Glutamatergic neuron (in vitro differentiated cells): ENCODE results near the gene ROBO1. TPM values are rescaled to one million over a fixed set of nuclear protein-coding genes. Genes with fewer than 3 reads are reported as not detected.

Experiments
- DNase-seq: peaks from one replicate; pipeline ENCODE4 v3.0.0; 2022
- H3K27ac Mint-ChIP-seq: one replicate; pipeline ENCODE4 v1.8.0; 2020; ENCODE audit warnings: mild to moderate bottlenecking, mixed read lengths, inconsistent platforms; ENCODE audit not compliant: unreplicated experiment
- H3K27me3 Mint-ChIP-seq: one replicate; pipeline ENCODE4 v1.8.0; 2020; ENCODE audit warnings: mild to moderate bottlenecking, moderate library complexity, mixed read lengths, inconsistent platforms; ENCODE audit not compliant: unreplicated experiment
- H3K36me3 Mint-ChIP-seq: one replicate; pipeline ENCODE4 v1.8.0; 2020; ENCODE audit warnings: mild to moderate bottlenecking, mixed read lengths, inconsistent platforms; ENCODE audit not compliant: unreplicated experiment
- H3K4me1 Mint-ChIP-seq: one replicate; pipeline ENCODE4 v1.8.0; 2020; ENCODE audit warnings: mild to moderate bottlenecking, low read depth, mixed read lengths, inconsistent platforms; ENCODE audit not compliant: unreplicated experiment
- H3K4me3 Mint-ChIP-seq: one replicate; pipeline ENCODE4 v1.8.0; 2020; ENCODE audit warnings: mild to moderate bottlenecking, mixed read lengths, inconsistent platforms; ENCODE audit not compliant: unreplicated experiment
- H3K9me3 Mint-ChIP-seq: one replicate; pipeline ENCODE4 v1.8.0; 2020; ENCODE audit warnings: mild to moderate bottlenecking, moderate library complexity, mixed read lengths, inconsistent platforms; ENCODE audit not compliant: unreplicated experiment
- CTCF ChIP-seq: fragments of 200-600 bp; sonication (generic); IDR thresholded peaks from one replicate; pipeline ENCODE4 v1.5.0; 2021; ENCODE audit not compliant: partially characterized antibody, unreplicated experiment
- total RNA-seq: library from RNA; stranded (reverse); fragmentation: NEBNext Ultra II Directional; extraction: Animal tissue kit (Norgen Biotek cat#: 25700); gene quantifications from one replicate; pipeline ENCODE4 v1.2.1, GENCODE V29; 2021; ENCODE audit not compliant: unreplicated experiment

The ROBO1 gene
- total RNA-seq, 1 donor from 2014 or later = 505 TPM

GRCh38 chr3:78589778-78590177, 1178.0 kb downstream of the ROBO1 start:
- no peak for TF ChIP-seq CTCF
- peaks cover 4% of the 10 kb centered on the region for H3K36me3 Mint-ChIP-seq
- peaks cover 5% of the 10 kb centered on the region for H3K9me3 Mint-ChIP-seq
- DNase-seq = no peak
- H3K27ac Mint-ChIP-seq = no peak overlapping the region
- no peaks in the 10 kb centered on the region for H3K27me3 Mint-ChIP-seq
- H3K4me1 Mint-ChIP-seq = peaks cover 5% of the 10 kb centered on the region
- H3K4me3 Mint-ChIP-seq = no peak overlapping the region

- no peak for DNase-seq
- H3K27me3 Mint-ChIP-seq = no peaks in the 10 kb centered on the region
- TF ChIP-seq CTCF = no peak
- no peak overlapping the region for H3K27ac Mint-ChIP-seq
- H3K9me3 Mint-ChIP-seq = peaks cover 9% of the 10 kb centered on the region
- H3K36me3 Mint-ChIP-seq = peaks cover 6% of the 10 kb centered on the region
- no peak overlapping the region for H3K4me3 Mint-ChIP-seq
- H3K4me1 Mint-ChIP-seq = peaks cover 5% of the 10 kb centered on the region
Observed at GRCh38 chr3:78588906-78589621, 1178.7 kb downstream of the ROBO1 start.

- peaks cover 7% of the 10 kb centered on the region for H3K9me3 Mint-ChIP-seq
- no peak for TF ChIP-seq CTCF
- H3K27me3 Mint-ChIP-seq = no peaks in the 10 kb centered on the region
- H3K36me3 Mint-ChIP-seq = peaks cover 6% of the 10 kb centered on the region
- no peak overlapping the region for H3K4me3 Mint-ChIP-seq
- no peak for DNase-seq
- H3K4me1 Mint-ChIP-seq = no peaks in the 10 kb centered on the region
- no peak overlapping the region for H3K27ac Mint-ChIP-seq
Observed at GRCh38 chr3:78580681-78581080, 1187.1 kb downstream of the ROBO1 start.

GRCh38 chr3:78571486-78571885, 1196.3 kb downstream of the ROBO1 start:
- TF ChIP-seq CTCF = no peak
- Mint-ChIP-seq H3K36me3 (no peaks in the 10 kb centered on the region), H3K4me1 (no peaks in the 10 kb centered on the region), H3K27ac (no peak overlapping the region), H3K27me3 (no peaks in the 10 kb centered on the region), H3K4me3 (no peak overlapping the region), H3K9me3 (no peaks in the 10 kb centered on the region)
- no peak for DNase-seq

- no peaks in the 10 kb centered on the region for H3K27me3 Mint-ChIP-seq
- no peaks in the 10 kb centered on the region for H3K36me3 Mint-ChIP-seq
- no peak for TF ChIP-seq CTCF
- H3K9me3 Mint-ChIP-seq = no peaks in the 10 kb centered on the region
- H3K27ac Mint-ChIP-seq = no peak overlapping the region
- no peak overlapping the region for H3K4me3 Mint-ChIP-seq
- H3K4me1 Mint-ChIP-seq = no peaks in the 10 kb centered on the region
- no peak for DNase-seq
Observed at GRCh38 chr3:78570496-78570895, 1197.3 kb downstream of the ROBO1 start.
